Breast epithelium (tissue), 4 donors: ENCODE measurements around the gene SORBS1. TPM values are rescaled to one million over a fixed set of nuclear protein-coding genes. Genes with fewer than 3 reads are reported as not detected.
A peak's percentile ranks its signal among the peaks of the same experiment; 100 is the strongest.

Experiments used
- DNase-seq, 2 donors: peaks; one replicate each; pipeline ENCODE4 v3.0.0-alpha.2; 2019; ENCODE audit warnings: low spot score in 2 of 2
- H3K27ac ChIP-seq, 2 donors: fragments of 200-600 bp; sonication (generic) in 1 of 2; one replicate each; pipeline ENCODE4 v1.5.1; 2016 to 2019; ENCODE audit warnings: mild to moderate bottlenecking in 1 of 2
- H3K27me3 ChIP-seq, 2 donors: fragments of 200-600 bp; sonication (generic) in 1 of 2; one replicate each; pipeline versions ENCODE4 v1.5.1 to v1.6.0; 2017 to 2019; ENCODE audit warnings: control low read depth in 1 of 2, mild to moderate bottlenecking in 1 of 2
- H3K36me3 ChIP-seq: fragments of 200-600 bp; one replicate; pipeline ENCODE4 v1.5.1; 2019
- H3K4me1 ChIP-seq, 2 donors: fragments of 200-600 bp; sonication (generic); one replicate each; pipeline ENCODE4 v1.5.1; 2016 to 2019; ENCODE audit warnings: control low read depth in 1 of 2
- H3K4me3 ChIP-seq, 3 donors: fragments of 200-600 bp; sonication (generic); 1 replicate in 2 of 3; 2 replicates in 1 of 3; pipeline ENCODE4 v1.5.1; 2016 to 2019; ENCODE audit warnings: mild to moderate bottlenecking in 3 of 3, moderate library complexity in 2 of 3
- H3K9me3 ChIP-seq, 2 donors: fragments of 200-600 bp; sonication (generic) in 1 of 2; one replicate each; pipeline ENCODE4 v1.5.1; 2016 to 2019; ENCODE audit warnings: control low read depth in 1 of 2
- POLR2A ChIP-seq: fragments of 450-650 bp; IDR thresholded peaks from one replicate; pipeline ENCODE4 v1.6.1; 2016; ENCODE audit warnings: antibody characterized with exemption, mild to moderate bottlenecking, moderate library complexity
- POLR2AphosphoS5 ChIP-seq, 3 donors: sonication (generic); formaldehyde crosslinking; IDR thresholded peaks; one replicate each; pipeline ENCODE4 v1.6.1; 2017; ENCODE audit warnings: antibody characterized with exemption in 3 of 3
- intact Hi-C: fragments of 100-400 bp; cut with DNase I; formaldehyde crosslinking; loops from one replicate; pipeline ENCODE4 v1.15.1; 2023; ENCODE audit warnings: low total_unique reads
- total RNA-seq, 3 donors: library from RNA; depleted of rRNA; stranded (reverse); fragments of >200 nt; gene quantifications; one replicate each; pipeline ENCODE4 v1.1.0, GENCODE V29; 2016
- TF ChIP-seq, protein P1 (sequence below), 3 donors: fragments of 450-650 bp; IDR thresholded peaks; one replicate each; pipeline ENCODE4 v1.5.1; 2016 to 2017; ENCODE audit warnings: antibody characterized with exemption in 3 of 3, mild to moderate bottlenecking in 3 of 3, moderate library complexity in 3 of 3

The SORBS1 gene
- total RNA-seq, 3 donors from 2014 or later, result 156 to 455 (median 200) TPM

DNA sequence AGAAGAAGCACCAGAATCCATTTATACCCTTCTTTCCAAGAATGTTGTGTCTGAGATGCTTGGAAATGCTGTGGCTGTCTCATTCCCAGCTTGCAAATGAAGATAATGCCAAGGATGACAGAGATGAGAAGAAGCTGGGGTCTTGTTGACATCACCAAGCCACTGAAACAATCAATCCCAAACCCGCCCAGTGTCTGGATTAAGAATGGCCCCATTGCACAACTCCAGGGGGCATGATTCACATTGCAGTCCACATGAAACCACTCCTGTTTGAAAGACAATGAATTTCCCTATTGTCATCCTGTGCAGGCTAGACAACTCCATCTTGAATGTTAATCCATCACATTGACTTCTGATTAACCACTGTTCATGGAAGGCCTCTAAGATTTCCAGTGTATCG is 28.6 kb downstream of the SORBS1 start:
- Histone ChIP-seq H3K36me3 (no peaks in the 10 kb centered on the region), H3K4me3 (no peak overlapping the region), H3K27me3 (no peaks in the 10 kb centered on the region), H3K27ac (no peak overlapping the region), H3K4me1 (peaks cover 0 to 4% of the 10 kb centered on the region in 2 donors), H3K9me3 (no peaks in the 10 kb centered on the region)
- TF ChIP-seq, protein P1, sequence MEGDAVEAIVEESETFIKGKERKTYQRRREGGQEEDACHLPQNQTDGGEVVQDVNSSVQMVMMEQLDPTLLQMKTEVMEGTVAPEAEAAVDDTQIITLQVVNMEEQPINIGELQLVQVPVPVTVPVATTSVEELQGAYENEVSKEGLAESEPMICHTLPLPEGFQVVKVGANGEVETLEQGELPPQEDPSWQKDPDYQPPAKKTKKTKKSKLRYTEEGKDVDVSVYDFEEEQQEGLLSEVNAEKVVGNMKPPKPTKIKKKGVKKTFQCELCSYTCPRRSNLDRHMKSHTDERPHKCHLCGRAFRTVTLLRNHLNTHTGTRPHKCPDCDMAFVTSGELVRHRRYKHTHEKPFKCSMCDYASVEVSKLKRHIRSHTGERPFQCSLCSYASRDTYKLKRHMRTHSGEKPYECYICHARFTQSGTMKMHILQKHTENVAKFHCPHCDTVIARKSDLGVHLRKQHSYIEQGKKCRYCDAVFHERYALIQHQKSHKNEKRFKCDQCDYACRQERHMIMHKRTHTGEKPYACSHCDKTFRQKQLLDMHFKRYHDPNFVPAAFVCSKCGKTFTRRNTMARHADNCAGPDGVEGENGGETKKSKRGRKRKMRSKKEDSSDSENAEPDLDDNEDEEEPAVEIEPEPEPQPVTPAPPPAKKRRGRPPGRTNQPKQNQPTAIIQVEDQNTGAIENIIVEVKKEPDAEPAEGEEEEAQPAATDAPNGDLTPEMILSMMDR (IDR thresholded peaks at IDR 0.05), result no peak
- TF ChIP-seq POLR2AphosphoS5 (IDR thresholded peaks at IDR 0.05) (no peak), POLR2A (no peak)
- DNase-seq, result no peak
- intact Hi-C loops, result no loop called here

DNA sequence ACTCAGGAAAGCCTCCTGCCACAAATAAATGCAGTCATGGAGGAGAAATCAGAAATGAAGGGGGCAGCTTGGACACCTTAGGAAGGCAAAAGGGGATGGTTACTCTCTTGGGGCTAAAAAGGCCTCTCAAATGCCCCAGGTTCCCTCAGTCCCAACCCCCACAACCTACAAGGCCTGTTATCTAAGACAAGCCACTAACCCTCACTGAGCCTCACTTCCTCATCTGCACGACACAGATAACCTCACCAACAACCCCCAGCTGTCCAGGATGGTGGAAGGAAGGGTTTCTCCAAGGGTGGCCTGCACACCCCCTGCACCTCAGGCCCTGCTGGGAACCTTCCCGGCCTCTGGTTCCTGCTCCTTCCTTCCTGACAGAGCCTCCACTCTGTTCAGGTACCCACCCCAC is 29.2 kb downstream of the SORBS1 start:
- intact Hi-C loops, result no loop called here
- Histone ChIP-seq H3K27ac (peak overlapping the region in 1 of 2 donors; percentile 29), H3K36me3 (no peaks in the 10 kb centered on the region), H3K9me3 (no peaks in the 10 kb centered on the region), H3K4me1 (peaks cover 0 to 4% of the 10 kb centered on the region in 2 donors), H3K4me3 (no peak overlapping the region), H3K27me3 (no peaks in the 10 kb centered on the region)
- DNase-seq, result no peak
- TF ChIP-seq POLR2A, result no peak
- no peak for TF ChIP-seq POLR2AphosphoS5 (IDR thresholded peaks at IDR 0.05)
- TF ChIP-seq, protein P1 (IDR thresholded peaks at IDR 0.05), result no peak

DNA sequence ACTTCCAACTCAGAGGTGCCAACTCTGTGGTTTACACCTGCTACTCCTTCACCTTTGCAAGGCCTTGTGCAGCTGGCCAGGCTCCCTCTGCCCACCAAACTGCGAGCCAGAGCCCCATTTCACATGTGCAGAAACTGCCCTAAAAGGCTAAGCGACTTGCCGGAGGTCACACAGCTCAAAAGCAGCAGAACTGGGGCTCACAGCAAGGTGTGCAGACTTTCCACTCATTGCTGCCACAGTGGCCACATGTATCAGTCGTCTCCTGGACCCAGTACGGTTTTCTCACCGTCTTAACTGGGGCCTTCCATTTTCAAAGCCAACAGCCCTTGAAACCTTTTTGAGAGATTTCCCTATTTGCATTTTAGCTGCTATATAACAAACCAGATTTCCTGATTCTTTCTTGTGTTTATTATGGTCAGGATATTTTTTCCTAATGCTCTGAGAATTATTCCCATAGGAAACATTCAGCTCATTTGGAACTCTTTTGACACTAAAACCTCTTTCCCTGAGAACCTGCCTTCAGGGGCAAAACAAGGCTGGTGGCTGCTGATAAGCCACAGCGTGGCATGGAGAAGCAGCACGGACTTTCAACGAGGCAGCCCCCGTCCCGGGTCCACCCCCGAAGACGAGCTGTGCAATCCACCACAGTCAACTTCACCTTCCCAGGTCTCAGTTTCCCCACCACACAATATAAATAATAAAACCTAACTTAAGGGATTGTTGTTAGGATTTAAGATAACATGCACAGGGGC is 29.9 kb downstream of the SORBS1 start:
- no peak for TF ChIP-seq POLR2AphosphoS5 (IDR thresholded peaks at IDR 0.05)
- H3K4me1 ChIP-seq, result peaks cover 0 to 4% of the 10 kb centered on the region in 2 donors
- intact Hi-C loops, result no loop called here
- DNase-seq, result no peak
- no peak overlapping the region for H3K4me3 ChIP-seq
- H3K27me3 ChIP-seq, result no peaks in the 10 kb centered on the region
- H3K36me3 ChIP-seq, result no peaks in the 10 kb centered on the region
- H3K27ac ChIP-seq, result peak overlapping the region in 1 of 2 donors; percentile 9
- H3K9me3 ChIP-seq, result no peaks in the 10 kb centered on the region

DNA sequence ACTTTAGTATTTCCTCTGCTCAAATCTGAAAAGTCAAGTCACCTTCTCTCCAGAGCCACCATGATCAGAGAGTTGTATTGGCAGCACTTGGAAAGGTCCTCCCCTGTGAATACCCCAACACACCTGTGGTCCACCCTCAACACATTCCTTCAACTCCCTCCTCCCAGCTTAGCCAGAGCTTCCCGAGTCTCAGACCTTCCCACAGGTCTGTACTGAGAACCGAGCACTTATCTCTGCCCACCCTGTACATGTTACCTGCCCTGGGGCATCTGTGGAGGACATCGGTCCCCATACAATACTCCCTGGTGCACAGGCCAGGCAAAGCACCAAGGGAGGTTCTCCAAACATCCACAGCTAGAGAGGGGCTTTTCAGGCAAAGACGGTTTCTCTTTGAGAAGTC is 30.6 kb downstream of the SORBS1 start:
- Histone ChIP-seq H3K4me1 (peaks cover 0 to 4% of the 10 kb centered on the region in 2 donors), H3K9me3 (no peaks in the 10 kb centered on the region), H3K27ac (peak overlapping the region in 1 of 2 donors; percentile 3), H3K4me3 (no peak overlapping the region), H3K27me3 (no peaks in the 10 kb centered on the region), H3K36me3 (no peaks in the 10 kb centered on the region)
- TF ChIP-seq, protein P1 (IDR thresholded peaks at IDR 0.05), result no peak
- no peak for TF ChIP-seq POLR2A
- TF ChIP-seq POLR2AphosphoS5 (IDR thresholded peaks at IDR 0.05), result no peak
- DNase-seq, result no peak
- intact Hi-C loops, result no loop called here

DNA sequence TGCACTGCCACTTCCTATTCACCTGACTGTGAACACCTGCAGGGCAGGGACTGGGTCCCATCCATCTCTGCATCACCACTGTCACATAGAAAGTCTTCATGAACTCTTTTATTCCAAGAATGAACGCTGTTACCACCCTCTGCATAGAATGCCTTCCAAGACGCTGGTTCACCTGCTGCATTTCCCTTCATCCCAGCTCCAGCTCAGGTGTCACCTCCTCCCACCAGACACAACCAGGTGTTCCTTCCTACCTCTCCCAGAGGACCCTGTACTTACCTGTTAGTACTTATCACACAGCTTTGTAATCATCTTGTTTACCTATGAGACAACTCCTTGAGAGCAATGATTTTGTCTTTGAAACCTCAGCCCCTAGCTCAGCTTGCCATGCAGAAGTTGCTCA is 31.1 kb downstream of the SORBS1 start:
- H3K27me3 ChIP-seq, result no peaks in the 10 kb centered on the region

More for the DNA sequence above, 31.1 kb downstream of the SORBS1 start:
- DNase-seq, result no peak
- TF ChIP-seq, protein P1 (IDR thresholded peaks at IDR 0.05), result no peak
- no peak for TF ChIP-seq POLR2A
- H3K4me3 ChIP-seq, result no peak overlapping the region
- intact Hi-C loops, result no loop called here
- H3K27ac ChIP-seq, result no peak overlapping the region
- H3K4me1 ChIP-seq, result peaks cover 4 to 5% of the 10 kb centered on the region in 2 donors
- no peaks in the 10 kb centered on the region for H3K36me3 ChIP-seq
- H3K9me3 ChIP-seq, result no peaks in the 10 kb centered on the region
